ENCODE data around the gene NPB. TPM values are rescaled to one million over a fixed set of nuclear protein-coding genes. Genes with fewer than 3 reads are reported as not detected.

NPB gene
- total RNA-seq, 1 donor from 2014 or later: 0.96 TPM

DNA sequence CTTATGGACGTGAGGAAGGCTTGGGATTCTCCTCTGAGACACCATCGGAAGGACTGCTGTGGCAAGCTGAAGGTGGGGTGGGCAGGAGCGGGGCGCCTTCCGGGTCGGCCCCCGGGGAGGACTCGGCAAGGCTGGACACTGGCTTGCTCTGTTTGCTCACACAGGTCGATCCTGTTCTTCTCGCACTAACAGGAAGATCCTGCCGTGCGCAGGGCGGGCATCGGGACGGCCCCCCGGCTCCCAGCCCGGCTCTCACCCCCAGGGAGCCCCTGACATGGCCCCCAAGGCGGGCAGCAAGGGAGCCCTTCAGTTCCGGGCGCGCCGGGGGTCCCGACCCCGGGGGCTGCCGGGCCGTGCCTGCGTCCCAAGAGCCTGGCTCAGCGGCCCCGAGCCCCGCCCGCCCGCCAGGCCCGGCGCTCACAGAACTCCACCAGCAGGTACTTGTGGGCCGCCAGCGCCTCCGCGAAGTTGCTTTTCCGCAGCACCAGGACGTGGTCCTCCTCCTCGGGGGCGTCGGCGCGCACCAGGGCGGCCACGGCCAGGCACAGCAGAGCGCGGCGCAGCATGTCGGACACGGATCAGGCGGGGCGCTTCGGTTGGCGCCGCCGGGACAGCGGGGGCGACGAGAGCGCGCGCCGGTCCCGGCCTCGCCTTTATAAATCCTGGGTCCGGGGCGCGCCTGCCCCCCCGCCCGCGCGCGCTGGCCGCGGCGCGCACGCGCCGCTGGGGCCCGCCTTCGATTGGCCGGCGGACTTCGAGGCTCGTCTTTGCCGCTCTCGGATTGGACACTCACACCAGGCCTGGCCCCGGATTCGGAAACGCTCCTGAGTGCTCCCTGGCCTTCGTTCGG, 41.9 kb upstream of the NPB start, which contains the start of gene P4HB:
P4HB (minus strand) TSS at position 630 of the 850 bp plus-strand sequence; CDS start at position 566, 64 bp downstream.
- Mint-ChIP-seq H3K9me3 (ENCODE audit: unreplicated experiment) (peaks cover 20% of the 10 kb centered on the region), H3K36me3 (ENCODE audit: unreplicated experiment) (no peaks in the 10 kb centered on the region)
- peak; percentile 96 for DNase-seq

DNA sequence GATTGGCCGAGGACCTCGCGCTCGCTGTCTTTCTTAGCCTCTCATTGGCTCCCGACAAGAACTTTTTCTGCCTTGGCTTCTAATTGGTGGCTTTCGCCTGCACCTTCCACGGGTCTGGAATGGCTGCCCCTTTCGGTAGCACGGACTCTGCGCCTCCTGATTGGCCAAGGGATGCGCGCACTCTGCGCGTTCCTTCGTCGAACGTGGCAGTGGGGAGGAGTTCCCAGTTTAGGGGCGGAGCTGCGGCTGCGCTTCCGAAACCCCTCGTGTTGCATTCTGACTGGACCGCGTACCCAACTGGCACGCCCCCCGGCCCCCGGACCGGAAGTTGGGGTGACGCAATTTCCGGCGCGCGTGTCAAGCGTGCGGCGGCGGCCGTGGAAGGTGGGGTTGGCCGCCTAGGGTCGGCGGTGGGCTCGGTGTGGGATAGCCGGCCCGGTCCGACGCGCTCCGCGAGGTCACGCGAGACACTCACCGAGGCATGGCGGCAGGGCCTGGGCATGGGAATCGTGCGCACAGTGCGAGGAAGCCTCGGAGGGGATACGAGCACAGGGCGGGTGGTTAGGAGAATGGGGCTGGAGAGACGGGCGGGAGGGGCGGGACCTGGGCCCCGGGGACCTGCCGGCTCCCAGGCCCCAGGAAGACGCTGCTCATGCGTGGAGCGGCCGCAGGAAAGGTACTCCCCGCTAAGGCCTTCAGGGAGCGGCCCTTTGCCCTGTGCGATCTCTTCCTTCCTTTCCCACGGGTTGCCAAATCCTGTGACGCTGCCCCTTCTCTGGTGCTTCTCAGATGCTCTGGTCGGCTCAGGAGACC, 41.1 kb upstream of the NPB start:
- Mint-ChIP-seq H3K9me3 (ENCODE audit: unreplicated experiment) (peaks cover 24% of the 10 kb centered on the region), H3K4me1 (ENCODE audit: low read depth, unreplicated experiment) (peaks cover 14% of the 10 kb centered on the region), H3K36me3 (ENCODE audit: unreplicated experiment) (no peaks in the 10 kb centered on the region), H3K27me3 (ENCODE audit: unreplicated experiment) (peaks cover 16% of the 10 kb centered on the region), H3K27ac (ENCODE audit: unreplicated experiment) (peak overlapping the region; percentile 96), H3K4me3 (ENCODE audit: unreplicated experiment) (peak overlapping the region; percentile 97)
- TF ChIP-seq, protein P1, sequence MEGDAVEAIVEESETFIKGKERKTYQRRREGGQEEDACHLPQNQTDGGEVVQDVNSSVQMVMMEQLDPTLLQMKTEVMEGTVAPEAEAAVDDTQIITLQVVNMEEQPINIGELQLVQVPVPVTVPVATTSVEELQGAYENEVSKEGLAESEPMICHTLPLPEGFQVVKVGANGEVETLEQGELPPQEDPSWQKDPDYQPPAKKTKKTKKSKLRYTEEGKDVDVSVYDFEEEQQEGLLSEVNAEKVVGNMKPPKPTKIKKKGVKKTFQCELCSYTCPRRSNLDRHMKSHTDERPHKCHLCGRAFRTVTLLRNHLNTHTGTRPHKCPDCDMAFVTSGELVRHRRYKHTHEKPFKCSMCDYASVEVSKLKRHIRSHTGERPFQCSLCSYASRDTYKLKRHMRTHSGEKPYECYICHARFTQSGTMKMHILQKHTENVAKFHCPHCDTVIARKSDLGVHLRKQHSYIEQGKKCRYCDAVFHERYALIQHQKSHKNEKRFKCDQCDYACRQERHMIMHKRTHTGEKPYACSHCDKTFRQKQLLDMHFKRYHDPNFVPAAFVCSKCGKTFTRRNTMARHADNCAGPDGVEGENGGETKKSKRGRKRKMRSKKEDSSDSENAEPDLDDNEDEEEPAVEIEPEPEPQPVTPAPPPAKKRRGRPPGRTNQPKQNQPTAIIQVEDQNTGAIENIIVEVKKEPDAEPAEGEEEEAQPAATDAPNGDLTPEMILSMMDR (IDR thresholded peaks at IDR 0.05; ENCODE audit: partially characterized antibody, unreplicated experiment): no peak
- DNase-seq: peak; percentile 98

More for the DNA sequence above, 41.9 kb upstream of the NPB start, which contains the start of gene P4HB:
- Mint-ChIP-seq H3K4me3 (ENCODE audit: unreplicated experiment) (peak within 1 kb of the TSS; percentile 98), H3K27ac (ENCODE audit: unreplicated experiment) (peak within 1 kb of the TSS; percentile 96), H3K4me1 (ENCODE audit: low read depth, unreplicated experiment) (peaks cover 14% of the 10 kb centered on the region), H3K27me3 (ENCODE audit: unreplicated experiment) (peaks cover 14% of the 10 kb centered on the region)
- TF ChIP-seq, protein P1 (IDR thresholded peaks at IDR 0.05; ENCODE audit: partially characterized antibody, unreplicated experiment): no peak

DNA sequence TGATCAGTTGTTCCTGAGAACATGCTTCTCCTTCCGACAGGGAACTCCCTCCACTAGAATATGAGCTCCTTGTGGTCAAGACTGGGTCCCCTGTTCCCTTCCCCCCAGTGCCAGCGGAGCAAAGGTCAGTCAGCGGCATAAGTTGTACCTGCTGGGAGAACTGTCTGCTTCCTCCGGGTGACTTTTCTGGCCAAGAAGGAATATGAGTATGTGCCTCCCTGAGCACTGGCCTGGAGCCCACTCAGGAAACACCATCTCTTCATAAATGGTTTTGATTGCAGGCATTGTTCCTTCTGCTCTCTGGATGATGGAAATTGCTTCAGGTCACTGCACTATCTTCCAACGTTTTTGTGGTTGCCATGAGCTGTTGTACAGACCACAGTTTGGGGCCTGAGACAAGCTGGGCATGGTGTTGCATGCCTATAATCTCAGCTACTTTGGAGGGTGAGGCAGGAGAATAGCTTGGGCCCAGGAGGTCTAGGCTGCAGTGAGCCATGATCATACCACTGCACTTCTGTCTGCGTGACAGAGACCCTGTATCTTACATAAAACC, 38.8 kb upstream of the NPB start:
- Mint-ChIP-seq H3K9me3 (ENCODE audit: unreplicated experiment) (peaks cover 22% of the 10 kb centered on the region), H3K27ac (ENCODE audit: unreplicated experiment) (peak overlapping the region; percentile 81)

DNA sequence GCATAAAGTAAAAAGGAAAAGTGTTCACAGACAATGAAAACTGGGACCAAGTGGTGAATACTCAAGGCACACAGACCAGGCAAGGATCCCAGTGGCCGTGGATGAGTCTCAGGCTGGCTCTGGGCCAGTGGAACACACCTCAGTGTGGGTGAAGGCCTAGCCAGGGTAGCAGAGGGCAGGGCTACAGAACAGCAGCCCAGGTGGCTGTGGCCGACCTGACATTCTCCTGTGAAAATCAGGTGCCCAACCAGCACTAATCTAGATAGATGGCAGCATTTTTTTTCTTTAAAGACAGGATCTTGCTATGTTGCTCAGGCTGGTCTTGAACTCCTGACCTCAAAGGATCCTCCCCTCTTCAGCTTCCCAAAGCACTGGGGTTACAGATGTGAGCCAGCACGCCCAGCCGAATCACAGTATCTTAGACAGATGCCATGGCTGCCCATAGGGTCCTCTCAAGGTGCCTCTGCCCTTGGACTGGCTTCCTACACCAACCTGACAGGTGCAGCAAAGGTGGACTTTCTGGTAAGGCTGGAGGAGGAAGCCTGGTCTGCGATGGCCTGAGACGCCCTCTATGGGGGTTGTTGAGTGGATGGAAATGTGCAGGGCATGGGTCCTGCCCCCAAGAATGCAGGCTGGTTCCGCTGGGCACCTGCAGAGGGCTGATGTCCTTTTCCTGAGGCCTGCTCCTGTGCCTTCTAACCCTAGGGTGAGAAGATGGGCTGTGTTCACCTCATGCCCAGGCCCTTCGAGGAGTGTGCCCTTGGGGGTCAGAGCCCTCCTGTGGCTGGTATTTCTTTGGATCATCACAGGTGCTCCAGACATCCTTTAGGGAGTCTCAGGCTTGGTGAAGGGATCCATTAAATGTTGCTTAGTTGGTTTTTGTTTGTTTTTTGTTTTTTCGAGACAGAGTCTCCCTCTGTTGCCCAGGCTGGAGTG, 37.9 kb upstream of the NPB start:
- Mint-ChIP-seq H3K4me1 (ENCODE audit: low read depth, unreplicated experiment) (peaks cover 10% of the 10 kb centered on the region), H3K4me3 (ENCODE audit: unreplicated experiment) (no peak overlapping the region), H3K27ac (ENCODE audit: unreplicated experiment) (no peak overlapping the region), H3K36me3 (ENCODE audit: unreplicated experiment) (no peaks in the 10 kb centered on the region), H3K9me3 (ENCODE audit: unreplicated experiment) (peaks cover 22% of the 10 kb centered on the region), H3K27me3 (ENCODE audit: unreplicated experiment) (peaks cover 19% of the 10 kb centered on the region)
- no peak for DNase-seq
- TF ChIP-seq, protein P1 (IDR thresholded peaks at IDR 0.05; ENCODE audit: partially characterized antibody, unreplicated experiment): no peak

More for the DNA sequence above, 38.8 kb upstream of the NPB start:
- peaks cover 19% of the 10 kb centered on the region for H3K27me3 Mint-ChIP-seq (ENCODE audit: unreplicated experiment)
- DNase-seq: no peak
- no peaks in the 10 kb centered on the region for H3K36me3 Mint-ChIP-seq (ENCODE audit: unreplicated experiment)
- peak overlapping the region; percentile 76 for H3K4me3 Mint-ChIP-seq (ENCODE audit: unreplicated experiment)
- TF ChIP-seq, protein P1 (IDR thresholded peaks at IDR 0.05; ENCODE audit: partially characterized antibody, unreplicated experiment): no peak
- peaks cover 10% of the 10 kb centered on the region for H3K4me1 Mint-ChIP-seq (ENCODE audit: low read depth, unreplicated experiment)
